Stomach (tissue), 9 donors: Measurements from ENCODE around the gene ERF. TPM values are rescaled to one million over a fixed set of nuclear protein-coding genes. Genes with fewer than 3 reads are reported as not detected.
A peak's percentile ranks its signal among the peaks of the same experiment; 100 is the strongest.

Source experiments
- DNase-seq, 2 donors: peaks; one replicate each; pipeline versions ENCODE4 v3.0.0 to v3.0.0-alpha.2; 2013 to 2019
- H3K27ac ChIP-seq, 5 donors: fragments of 200-600 bp in 4 of 5; sonication (generic) in 4 of 5; one replicate each; pipeline ENCODE4 v1.5.1; 2013 to 2019; ENCODE audit warnings: mild to moderate bottlenecking in 1 of 5, moderate library complexity in 1 of 5
- H3K27me3 ChIP-seq, 3 donors: fragments of 200-600 bp; sonication (generic); one replicate each; pipeline ENCODE4 v1.5.1; 2017 to 2019; ENCODE audit warnings: mixed run types in 1 of 3
- H3K36me3 ChIP-seq, 4 donors: fragments of 200-600 bp; sonication (generic); 1 replicate in 3 of 4; 2 replicates in 1 of 4; pipeline ENCODE4 v1.5.1; 2016 to 2019
- H3K4me1 ChIP-seq, 4 donors: fragments of 200-600 bp; sonication (generic); one replicate each; pipeline ENCODE4 v1.5.1; 2016 to 2019
- H3K4me3 ChIP-seq, 4 donors: fragments of 200-600 bp; sonication (generic) in 3 of 4; one replicate each; pipeline ENCODE4 v1.5.1; 2016 to 2019; ENCODE audit warnings: mild to moderate bottlenecking in 1 of 4
- H3K9me3 ChIP-seq, 4 donors: fragments of 200-600 bp; sonication (generic); one replicate each; pipeline ENCODE4 v1.5.1; 2016 to 2019
- EP300 ChIP-seq: sonication (generic); formaldehyde crosslinking; IDR thresholded peaks from one replicate; pipeline ENCODE4 v1.6.1; 2017; ENCODE audit warnings: antibody characterized with exemption
- POLR2A ChIP-seq, 4 donors: fragments of 450-650 bp; IDR thresholded peaks; one replicate each; pipeline ENCODE4 v1.6.1; 2016; ENCODE audit warnings: antibody characterized with exemption in 4 of 4, control low read depth in 2 of 4, mild to moderate bottlenecking in 1 of 4, moderate library complexity in 1 of 4
- POLR2AphosphoS5 ChIP-seq, 3 donors: sonication (generic); formaldehyde crosslinking; IDR thresholded peaks; one replicate each; pipeline ENCODE4 v1.6.1; 2016; ENCODE audit warnings: antibody characterized with exemption in 3 of 3
- WGBS, 5 donors: extraction: QIAGEN DNeasy Blood & Tissue Kit in 3 of 5; methylation state at CpG; one replicate each; pipeline versions ENCODE4 v1.1.5 to v1.1.7; 2013 to 2018; 5-methylcytosine and 5-hydroxymethylcytosine counted together
- intact Hi-C: fragments of 100-400 bp; cut with DNase I; formaldehyde crosslinking; loops from one replicate; pipeline ENCODE4 v1.15.1; 2023; ENCODE audit warnings: low total_unique reads
- polyA plus RNA-seq, 3 donors: library from polyadenylated mRNA; stranded (reverse); fragments of 200-250 nt; gene quantifications; one replicate each; pipeline ENCODE4 v1.2.3, GENCODE V29; 2013
- total RNA-seq, 5 donors: library from RNA; depleted of rRNA; stranded (reverse); fragments of >200 nt; gene quantifications; one replicate each; pipeline versions ENCODE4 v1.1.0 to v1.2.3, GENCODE V29; 2014 to 2016
- TF ChIP-seq, protein P1 (sequence below), 7 experiments: fragments of 450-650 bp in 4 of 7; fragments of 200-600 bp in 3 of 7; sonication (generic) in 3 of 7; IDR thresholded peaks; one replicate each; pipeline ENCODE4 v1.5.1; 2016 to 2019; ENCODE audit warnings: antibody characterized with exemption in 7 of 7, control low read depth in 2 of 7, mild to moderate bottlenecking in 1 of 7
- donor health status: healthy with polysubstance abuse.
- donor health status: Bipolar disorder and iron deficiency.
- donor health status: healthy.

Gene ERF
- total and polyA plus RNA-seq, 8 donors: 11.6 to 118 (median 30.8) TPM

DNA sequence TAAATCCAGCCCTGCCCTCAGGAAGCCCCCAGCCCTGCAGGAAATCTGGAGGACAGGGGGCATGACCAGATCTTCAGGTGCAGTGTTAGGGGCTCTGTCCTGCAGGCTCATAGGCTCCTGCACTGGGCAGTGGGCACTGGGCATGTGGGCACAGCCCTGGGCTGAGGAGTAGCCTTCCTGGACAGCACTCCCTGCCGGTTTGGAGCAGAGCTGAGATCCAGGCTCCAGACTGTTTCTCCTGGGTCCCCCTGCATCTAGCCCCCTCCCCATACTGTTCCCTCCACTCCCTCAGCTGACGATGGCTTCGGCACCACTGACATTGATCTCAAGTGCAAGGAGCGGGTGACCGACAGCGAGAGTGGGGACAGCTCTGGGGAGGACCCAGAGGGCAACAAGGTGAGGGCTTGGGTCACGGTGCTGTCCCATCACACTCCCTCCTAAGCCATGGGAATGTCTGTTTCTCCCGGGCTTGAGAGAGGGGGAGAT, 34.7 kb upstream of the ERF start:
- TF ChIP-seq EP300 (no peak), POLR2AphosphoS5 (IDR thresholded peaks at IDR 0.05) (no peak), POLR2A (IDR thresholded peaks at IDR 0.05) (no peak)
- TF ChIP-seq, protein P1, sequence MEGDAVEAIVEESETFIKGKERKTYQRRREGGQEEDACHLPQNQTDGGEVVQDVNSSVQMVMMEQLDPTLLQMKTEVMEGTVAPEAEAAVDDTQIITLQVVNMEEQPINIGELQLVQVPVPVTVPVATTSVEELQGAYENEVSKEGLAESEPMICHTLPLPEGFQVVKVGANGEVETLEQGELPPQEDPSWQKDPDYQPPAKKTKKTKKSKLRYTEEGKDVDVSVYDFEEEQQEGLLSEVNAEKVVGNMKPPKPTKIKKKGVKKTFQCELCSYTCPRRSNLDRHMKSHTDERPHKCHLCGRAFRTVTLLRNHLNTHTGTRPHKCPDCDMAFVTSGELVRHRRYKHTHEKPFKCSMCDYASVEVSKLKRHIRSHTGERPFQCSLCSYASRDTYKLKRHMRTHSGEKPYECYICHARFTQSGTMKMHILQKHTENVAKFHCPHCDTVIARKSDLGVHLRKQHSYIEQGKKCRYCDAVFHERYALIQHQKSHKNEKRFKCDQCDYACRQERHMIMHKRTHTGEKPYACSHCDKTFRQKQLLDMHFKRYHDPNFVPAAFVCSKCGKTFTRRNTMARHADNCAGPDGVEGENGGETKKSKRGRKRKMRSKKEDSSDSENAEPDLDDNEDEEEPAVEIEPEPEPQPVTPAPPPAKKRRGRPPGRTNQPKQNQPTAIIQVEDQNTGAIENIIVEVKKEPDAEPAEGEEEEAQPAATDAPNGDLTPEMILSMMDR (IDR thresholded peaks at IDR 0.05): no peak
- Histone ChIP-seq H3K27ac (no peak overlapping the region), H3K4me1 (peaks cover 21 to 66% (median 46%) of the 10 kb centered on the region in 4 donors), H3K4me3 (no peak overlapping the region), H3K36me3 (peaks cover 75 to 81% (median 80%) of the 10 kb centered on the region in 4 donors), H3K27me3 (no peaks in the 10 kb centered on the region), H3K9me3 (no peaks in the 10 kb centered on the region)
- WGBS, 5 donors: 85 to 88% (median 85%) methylated on average over 8 of the region's 8 CpGs
- no peak for DNase-seq
- intact Hi-C loops: loop anchor here (5.0 kb wide), 1 partner anchor 42 kb away; no protein-coding TSS in a partner anchor

DNA sequence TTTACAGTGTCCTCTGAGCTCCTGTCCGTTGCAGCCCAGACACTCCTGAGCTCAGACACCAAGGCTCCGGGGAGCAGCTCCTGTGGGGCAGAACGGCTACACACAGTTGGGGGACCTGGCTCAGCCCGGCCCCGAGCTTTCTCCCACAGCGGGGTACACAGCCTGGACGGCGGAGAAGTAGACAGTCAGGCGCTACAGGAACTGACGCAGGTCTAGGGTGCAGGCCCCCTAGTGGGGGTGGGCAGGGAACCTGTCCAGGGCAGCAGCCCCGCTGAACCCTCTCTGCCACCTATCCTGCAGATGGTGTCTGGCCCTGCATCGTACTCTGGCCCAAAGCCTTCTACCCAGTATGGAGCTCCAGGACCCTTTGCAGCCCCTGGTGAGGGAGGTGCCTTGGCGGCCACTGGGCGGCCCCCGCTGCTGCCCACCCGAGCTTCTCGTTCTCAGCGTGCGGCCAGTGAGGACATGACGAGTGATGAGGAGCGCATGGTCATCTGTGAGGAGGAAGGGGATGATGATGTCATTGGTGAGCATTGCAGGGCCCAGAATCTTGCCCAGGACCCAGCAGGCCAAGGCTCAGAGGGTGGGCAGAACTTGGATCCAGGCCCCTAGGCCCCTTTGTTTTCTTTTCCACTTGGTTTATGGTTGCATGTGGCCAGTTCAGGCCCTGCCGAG, 34.1 kb upstream of the ERF start:
- H3K36me3 ChIP-seq: peaks cover 69 to 75% (median 74%) of the 10 kb centered on the region in 4 donors
- H3K9me3 ChIP-seq: no peaks in the 10 kb centered on the region
- DNase-seq: no peak
- H3K4me3 ChIP-seq: no peak overlapping the region
- no peaks in the 10 kb centered on the region for H3K27me3 ChIP-seq
- H3K27ac ChIP-seq: peak overlapping the region in 1 of 5 donors; percentile 15
- peaks cover 21 to 68% (median 47%) of the 10 kb centered on the region in 4 donors for H3K4me1 ChIP-seq
- TF ChIP-seq EP300: no peak
- no peak for TF ChIP-seq POLR2A (IDR thresholded peaks at IDR 0.05)
- TF ChIP-seq, protein P1 (IDR thresholded peaks at IDR 0.05): no peak
- TF ChIP-seq POLR2AphosphoS5 (IDR thresholded peaks at IDR 0.05): no peak
- 85 to 94% (median 91%) methylated on average over 18 to 22 of the region's 22 CpGs for WGBS, 5 donors
- intact Hi-C loops: loop anchor here (5.0 kb wide), 1 partner anchor 42 kb away; no protein-coding TSS in a partner anchor

DNA sequence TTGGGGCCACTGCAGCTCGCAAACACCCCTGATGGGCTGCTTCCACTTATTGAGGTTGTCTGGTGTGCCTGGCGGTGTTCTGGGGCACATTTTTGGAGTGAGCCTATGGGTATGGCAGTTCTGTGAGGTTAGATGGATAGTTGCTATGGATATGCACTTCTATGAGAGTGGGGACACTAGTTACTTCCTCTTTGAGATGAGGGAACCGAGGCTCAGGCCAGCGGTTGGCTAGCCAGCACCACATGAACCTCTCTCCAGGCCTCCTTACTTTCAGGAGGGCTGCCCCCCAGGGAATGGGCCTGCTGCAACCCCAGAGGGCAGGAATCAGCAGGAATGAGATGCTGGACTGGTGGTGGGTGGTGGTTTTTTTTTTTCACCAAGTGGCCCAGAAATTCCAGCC, 33.5 kb upstream of the ERF start:
- Histone ChIP-seq H3K4me1 (peaks cover 22 to 70% (median 49%) of the 10 kb centered on the region in 4 donors), H3K4me3 (no peak overlapping the region), H3K27ac (peak overlapping the region in 1 of 5 donors; percentile 15), H3K9me3 (no peaks in the 10 kb centered on the region), H3K36me3 (peaks cover 63 to 69% (median 68%) of the 10 kb centered on the region in 4 donors), H3K27me3 (no peaks in the 10 kb centered on the region)
- WGBS, 5 donors: 76 to 92% (median 82%) methylated on average over 4 of the region's 4 CpGs
- intact Hi-C loops: loop anchor here (5.0 kb wide), 1 partner anchor 41 kb away; no protein-coding TSS in a partner anchor
- DNase-seq: no peak
- TF ChIP-seq POLR2A (IDR thresholded peaks at IDR 0.05): no peak
- no peak for TF ChIP-seq EP300
- TF ChIP-seq POLR2AphosphoS5 (IDR thresholded peaks at IDR 0.05): no peak
- TF ChIP-seq, protein P1 (IDR thresholded peaks at IDR 0.05): no peak

DNA sequence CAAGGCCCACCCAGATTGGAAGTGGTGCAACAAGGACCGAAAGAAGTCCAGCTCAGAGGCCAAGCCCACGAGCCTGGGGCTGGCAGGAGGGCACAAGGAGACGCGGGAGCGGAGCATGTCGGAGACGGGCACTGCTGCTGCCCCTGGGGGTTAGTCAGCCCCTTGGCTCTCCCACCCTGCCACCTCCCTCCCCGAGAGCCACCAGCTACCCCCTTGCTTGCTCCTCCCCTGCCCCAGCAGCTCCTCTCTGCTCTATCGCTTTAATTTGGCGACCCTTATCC, 32.8 kb upstream of the ERF start:
- peaks cover 28 to 76% (median 55%) of the 10 kb centered on the region in 4 donors for H3K4me1 ChIP-seq
- DNase-seq: no peak
- 88 to 90% (median 90%) methylated on average over 10 of the region's 10 CpGs for WGBS, 5 donors
- peaks cover 57 to 62% (median 62%) of the 10 kb centered on the region in 4 donors for H3K36me3 ChIP-seq
- H3K4me3 ChIP-seq: no peak overlapping the region
- no peaks in the 10 kb centered on the region for H3K27me3 ChIP-seq
- intact Hi-C loops: loop anchor here (5.0 kb wide), 1 partner anchor 40 kb away; no protein-coding TSS in a partner anchor
- H3K9me3 ChIP-seq: no peaks in the 10 kb centered on the region
- H3K27ac ChIP-seq: peak overlapping the region in 1 of 5 donors; percentile 100
- TF ChIP-seq, protein P1 (IDR thresholded peaks at IDR 0.05): no peak
- TF ChIP-seq EP300: no peak
- no peak for TF ChIP-seq POLR2AphosphoS5 (IDR thresholded peaks at IDR 0.05)
- no peak for TF ChIP-seq POLR2A (IDR thresholded peaks at IDR 0.05)
